ENCODE measurements around the gene CRABP2. TPM values are rescaled to one million over a fixed set of nuclear protein-coding genes. Genes with fewer than 3 reads are reported as not detected.
A peak's percentile ranks its signal among the peaks of the same experiment; 100 is the strongest.

CRABP2 gene
- total and polyA plus RNA-seq, 2 of the 13 experiments (the other 11 are each of a cell fraction or from before 2014, with no cell fraction given), result 0.40 to 0.60 TPM

- peaks cover 35% of the 10 kb centered on the region for H3K79me2 ChIP-seq (ENCODE audit: insufficient read depth, low read length)
- FAIRE-seq (no peak), DNase-seq (ENCODE audit: low spot score) (no peak), ATAC-seq (no peak)
- H4K20me1 ChIP-seq (ENCODE audit: insufficient read depth, low read length), result peaks cover 13% of the 10 kb centered on the region
- no peak overlapping the region for H3K4me2 ChIP-seq (ENCODE audit: low read depth, low read length)
- no peaks in the 10 kb centered on the region; a peak in 1 of 5 replicates for H3K27me3 ChIP-seq (ENCODE audit: control insufficient read depth in 1 of 2, insufficient read depth in 2 of 2, low read length in 2 of 2)
- no peak overlapping the region for H3K4me3 ChIP-seq (replicated peaks in 1 of 3; ENCODE audit: insufficient read depth in 1 of 3, low read depth in 2 of 3, low read length in 3 of 3)
- no TSS peak for BruUV-seq (replicated peaks)
- 100% methylated on average over 4 of the region's 4 CpGs for WGBS (ENCODE audit: low lambda C conversion rate)
- peak overlapping the region; percentile 64 for H3K27ac ChIP-seq (ENCODE audit: extremely low read length, insufficient read depth, low read length)
- H3K36me3 ChIP-seq (replicated peaks in 1 of 2; ENCODE audit: control insufficient read depth in 1 of 2, insufficient read depth in 2 of 2, low read length in 2 of 2), result peaks cover 10 to 37% of the 10 kb centered on the region in 2 experiments; a peak in 4 of 5 replicates
- CTCF ChIA-PET (ENCODE audit: low intra/inter-chr PET ratio, low total read pairs), result no interaction called here
- H2AFZ ChIP-seq (ENCODE audit: low read length), result no peak overlapping the region
- POLR2A ChIA-PET, result interaction anchor here (3.2 to 3.3 kb wide), 2 partner anchors 8 to 24 kb away, joined by 67 to 125 read pairs; partner anchors contain the start of genes HDGF and PRCC
- peaks cover 38% of the 10 kb centered on the region for H3K4me1 ChIP-seq (ENCODE audit: insufficient read depth, low read length)
- no peak overlapping the region for H3K9ac ChIP-seq (ENCODE audit: insufficient read depth, low read depth, low read length)
- intact Hi-C loops (cut with micrococcal nuclease; ENCODE audit: unreplicated experiment) (no loop called here), in situ Hi-C loops (cut with HindIII; ENCODE audit: extremely low pct_ligation_motif_present, low pct_unique_long_range_greater_than_20kb) (no loop called here)
- H3K9me3 ChIP-seq (ENCODE audit: low read length), result no peaks in the 10 kb centered on the region
- TF ChIP-seq ZNF446 (CRISPR knock-in tag; IDR thresholded peaks at IDR 0.05), result no peak
- TF ChIP-seq ZNF549 (CRISPR knock-in tag; IDR thresholded peaks at IDR 0.05), result no peak
- TF ChIP-seq KLF9 (CRISPR knock-in tag; IDR thresholded peaks at IDR 0.05; ENCODE audit: low read depth), result no peak
- TF ChIP-seq THAP11 (CRISPR knock-in tag; IDR thresholded peaks at IDR 0.05), result no peak
- no peak for TF ChIP-seq ATF1 (CRISPR knock-in tag; IDR thresholded peaks at IDR 0.05)
- TF ChIP-seq ZNF383 (CRISPR knock-in tag; IDR thresholded peaks at IDR 0.05; ENCODE audit: borderline replicate concordance), result no peak
- TF ChIP-seq ZNF34 (CRISPR knock-in tag; IDR thresholded peaks at IDR 0.05; ENCODE audit: borderline replicate concordance), result no peak
Observed at GRCh38 chr1:156742801-156743200, 37.4 kb upstream of the CRABP2 start.

DNA sequence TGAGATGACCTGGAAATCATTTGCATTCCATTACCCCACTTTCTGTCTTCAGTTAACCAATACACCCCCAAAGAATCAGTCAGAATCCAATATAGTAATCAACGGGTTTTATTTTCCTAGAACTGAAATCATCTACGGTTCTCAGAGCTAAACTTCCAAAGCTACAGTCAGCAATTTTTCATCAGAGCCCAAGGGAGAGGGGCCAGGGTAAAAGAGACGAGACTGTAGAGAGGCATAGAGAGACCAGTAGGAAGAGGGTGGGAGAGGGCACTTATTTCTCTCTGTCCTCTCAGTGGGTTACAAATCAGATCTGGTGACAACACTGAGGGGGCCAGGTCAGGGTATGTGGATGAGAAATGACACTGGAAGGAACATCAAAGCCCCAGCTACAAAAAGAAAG is 36.6 kb upstream of the CRABP2 start:
- H3K4me2 ChIP-seq (ENCODE audit: low read depth, low read length), result no peak overlapping the region
- H3K9me3 ChIP-seq (ENCODE audit: low read length), result no peaks in the 10 kb centered on the region
- H3K4me1 ChIP-seq (ENCODE audit: insufficient read depth, low read length), result peaks cover 33% of the 10 kb centered on the region
- H4K20me1 ChIP-seq (ENCODE audit: insufficient read depth, low read length), result peaks cover 13% of the 10 kb centered on the region
- intact Hi-C loops (cut with micrococcal nuclease; ENCODE audit: unreplicated experiment), result no loop called here
- TF ChIP-seq NR2F2 (IDR thresholded peaks at IDR 0.05; ENCODE audit: borderline replicate concordance, low read depth), result no peak
- no peak for TF ChIP-seq ZNF460 (CRISPR knock-in tag; IDR thresholded peaks at IDR 0.05; ENCODE audit: borderline replicate concordance)
- TF ChIP-seq, protein P1, sequence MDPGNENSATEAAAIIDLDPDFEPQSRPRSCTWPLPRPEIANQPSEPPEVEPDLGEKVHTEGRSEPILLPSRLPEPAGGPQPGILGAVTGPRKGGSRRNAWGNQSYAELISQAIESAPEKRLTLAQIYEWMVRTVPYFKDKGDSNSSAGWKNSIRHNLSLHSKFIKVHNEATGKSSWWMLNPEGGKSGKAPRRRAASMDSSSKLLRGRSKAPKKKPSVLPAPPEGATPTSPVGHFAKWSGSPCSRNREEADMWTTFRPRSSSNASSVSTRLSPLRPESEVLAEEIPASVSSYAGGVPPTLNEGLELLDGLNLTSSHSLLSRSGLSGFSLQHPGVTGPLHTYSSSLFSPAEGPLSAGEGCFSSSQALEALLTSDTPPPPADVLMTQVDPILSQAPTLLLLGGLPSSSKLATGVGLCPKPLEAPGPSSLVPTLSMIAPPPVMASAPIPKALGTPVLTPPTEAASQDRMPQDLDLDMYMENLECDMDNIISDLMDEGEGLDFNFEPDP (CRISPR knock-in tag; conservative IDR thresholded peaks at IDR 0.05), result no peak
- no peak for TF ChIP-seq GTF2F1 (IDR thresholded peaks at IDR 0.05; ENCODE audit: low read length)
- no peak for TF ChIP-seq TEAD3 (CRISPR knock-in tag; optimal IDR thresholded peaks at IDR 0.05; ENCODE audit: borderline replicate concordance)
- peak; percentile 50 to 56 for TF ChIP-seq MAFK (conservative IDR thresholded peaks at IDR 0.05 in 1 of 2, IDR thresholded peaks at IDR 0.05 in 1 of 2; ENCODE audit: low read length in 2 of 2)
- TF ChIP-seq MEIS2 (CRISPR knock-in tag; IDR thresholded peaks at IDR 0.05), result no peak
- no peak overlapping the region for H3K4me3 ChIP-seq (replicated peaks in 1 of 3; ENCODE audit: insufficient read depth in 1 of 3, low read depth in 2 of 3, low read length in 3 of 3)
- H3K27me3 ChIP-seq (ENCODE audit: control insufficient read depth in 1 of 2, insufficient read depth in 2 of 2, low read length in 2 of 2), result no peaks in the 10 kb centered on the region; a peak in 1 of 5 replicates
- DNase-seq (ENCODE audit: low spot score) (no peak), FAIRE-seq (no peak), ATAC-seq (no peak)
- peaks cover 28% of the 10 kb centered on the region for H3K79me2 ChIP-seq (ENCODE audit: insufficient read depth, low read length)
- H3K27ac ChIP-seq (ENCODE audit: extremely low read length, insufficient read depth, low read length), result peak overlapping the region; percentile 64
- H3K9ac ChIP-seq (ENCODE audit: insufficient read depth, low read depth, low read length), result no peak overlapping the region
- H3K36me3 ChIP-seq (replicated peaks in 1 of 2; ENCODE audit: control insufficient read depth in 1 of 2, insufficient read depth in 2 of 2, low read length in 2 of 2), result peaks cover 11 to 37% of the 10 kb centered on the region in 2 experiments; a peak in 4 of 5 replicates
- WGBS (ENCODE audit: low lambda C conversion rate), result 99% methylated on average over 3 of the region's 3 CpGs
- in situ Hi-C loops (cut with HindIII; ENCODE audit: extremely low pct_ligation_motif_present, low pct_unique_long_range_greater_than_20kb), result no loop called here
- BruUV-seq (replicated peaks), result no TSS peak
- POLR2A ChIA-PET, result interaction anchor here (3.1 to 3.3 kb wide), 3 partner anchors 9 to 25 kb away, joined by 67 to 125 read pairs (median 99); partner anchors contain the start of genes HDGF, ISG20L2, METTL25B and PRCC
- no peak overlapping the region for H2AFZ ChIP-seq (ENCODE audit: low read length)
- CTCF ChIA-PET (ENCODE audit: low intra/inter-chr PET ratio, low total read pairs), result no interaction called here
